DND-41 (cell line): ENCODE data around the gene MMP13.

Source experiments
- ATAC-seq: fragments of 200-7000 bp; cut with Tn5 transposase; 3 replicates; pipeline ENCODE4 v1.9.1; 2021; ENCODE audit warnings: low read depth; ENCODE audit not compliant: insufficient read depth
- DNase-seq: peaks from one replicate; pipeline ENCODE4 v3.0.0-alpha.2; 2020
- H2AFZ ChIP-seq: 2 replicates; pipeline ENCODE4 v1.6.0; 2012; ENCODE audit warnings: low read depth, low read length
- H3K27ac ChIP-seq: 2 replicates; pipeline ENCODE4 v1.5.1; 2012; ENCODE audit warnings: low read length, inconsistent platforms
- H3K27me3 ChIP-seq: fragments of 200-600 bp; sonication (generic); 2 replicates; pipeline ENCODE4 v1.6.0; 2012; ENCODE audit warnings: low read length, mild to moderate bottlenecking, inconsistent platforms; ENCODE audit not compliant: insufficient read depth, poor library complexity
- H3K36me3 ChIP-seq: 2 replicates; pipeline ENCODE4 v1.5.1; 2012; ENCODE audit warnings: low read length, inconsistent platforms; ENCODE audit not compliant: insufficient read depth
- H3K4me1 ChIP-seq: 2 replicates; pipeline ENCODE4 v1.5.1; 2012; ENCODE audit warnings: mild to moderate bottlenecking, low read length; ENCODE audit not compliant: insufficient read depth
- H3K4me2 ChIP-seq: 2 replicates; pipeline ENCODE4 v1.6.0; 2012; ENCODE audit warnings: mild to moderate bottlenecking, moderate library complexity, low read length, inconsistent platforms; ENCODE audit not compliant: insufficient read depth
- H3K4me3 ChIP-seq, 2 experiments: fragments of 200-600 bp in 1 of 2; shearing (Covaris generic) in 1 of 2; 2 replicates each; pipeline ENCODE4 v1.5.1; 2012 to 2016; ENCODE audit warnings: inconsistent platforms in 2 of 2, low read length in 2 of 2, mild to moderate bottlenecking in 2 of 2, low read depth in 1 of 2, moderate library complexity in 1 of 2
- H3K79me2 ChIP-seq: 2 replicates; pipeline ENCODE4 v1.6.0; 2012; ENCODE audit warnings: low read length, inconsistent platforms; ENCODE audit not compliant: insufficient read depth
- H3K9ac ChIP-seq: 2 replicates; pipeline ENCODE4 v1.6.0; 2012; ENCODE audit warnings: low read depth, mild to moderate bottlenecking, inconsistent platforms, low read length, moderate library complexity
- H3K9me3 ChIP-seq: 2 replicates; pipeline ENCODE4 v1.5.1; 2012; ENCODE audit warnings: low read length, moderate library complexity, mild to moderate bottlenecking, inconsistent platforms; ENCODE audit not compliant: insufficient read depth, severe bottlenecking
- H4K20me1 ChIP-seq: 2 replicates; pipeline ENCODE4 v1.6.0; 2012; ENCODE audit warnings: low read length; ENCODE audit not compliant: insufficient read depth
- CTCF ChIP-seq: IDR thresholded peaks from 2 replicates; pipeline ENCODE4 v1.5.1; 2012; ENCODE audit warnings: borderline replicate concordance, low read length, moderate library complexity, mild to moderate bottlenecking; ENCODE audit not compliant: poor library complexity, severe bottlenecking; ENCODE audit errors: extremely low read depth
- EZH2 ChIP-seq: IDR thresholded peaks from 3 replicates; pipeline ENCODE4 v1.6.1; 2012; ENCODE audit warnings: borderline replicate concordance, low read depth, mild to moderate bottlenecking, moderate library complexity, low read length, inconsistent platforms; ENCODE audit not compliant: severe bottlenecking

Gene MMP13

GRCh38 chr11:102924851-102925380, 30.6 kb downstream of the MMP13 start:
- peaks cover 5% of the 10 kb centered on the region for H3K27me3 ChIP-seq
- H3K27ac ChIP-seq, result no peak overlapping the region
- DNase-seq (no peak), ATAC-seq (no peak)
- H3K9me3 ChIP-seq, result no peaks in the 10 kb centered on the region
- H3K36me3 ChIP-seq, result no peaks in the 10 kb centered on the region
- TF ChIP-seq EZH2 (no peak), CTCF (no peak)
- H3K4me3 ChIP-seq, result no peak overlapping the region
- H3K79me2 ChIP-seq, result no peaks in the 10 kb centered on the region
- no peak overlapping the region for H2AFZ ChIP-seq
- H4K20me1 ChIP-seq, result no peaks in the 10 kb centered on the region
- H3K9ac ChIP-seq, result no peak overlapping the region
- no peaks in the 10 kb centered on the region for H3K4me1 ChIP-seq
- no peak overlapping the region for H3K4me2 ChIP-seq

- no peaks in the 10 kb centered on the region for H4K20me1 ChIP-seq
- H3K4me2 ChIP-seq, result no peak overlapping the region
- H3K4me1 ChIP-seq, result no peaks in the 10 kb centered on the region
- H3K4me3 ChIP-seq, result no peak overlapping the region
- H3K36me3 ChIP-seq, result no peaks in the 10 kb centered on the region
- TF ChIP-seq CTCF (no peak), EZH2 (no peak)
- no peak overlapping the region for H3K9ac ChIP-seq
- H2AFZ ChIP-seq, result no peak overlapping the region
- ATAC-seq, result no peak
- H3K79me2 ChIP-seq, result no peaks in the 10 kb centered on the region
- H3K27ac ChIP-seq, result no peak overlapping the region
- H3K9me3 ChIP-seq, result no peaks in the 10 kb centered on the region
- H3K27me3 ChIP-seq, result peaks cover 3% of the 10 kb centered on the region
- no peak for DNase-seq
Measured at GRCh38 chr11:102921587-102922220, 33.8 kb downstream of the MMP13 start.

- ATAC-seq (no peak), DNase-seq (no peak)
- Histone ChIP-seq H3K9me3 (no peaks in the 10 kb centered on the region), H3K4me2 (no peak overlapping the region), H4K20me1 (no peaks in the 10 kb centered on the region), H3K79me2 (no peaks in the 10 kb centered on the region), H3K4me3 (no peak overlapping the region), H3K27me3 (peaks cover 3% of the 10 kb centered on the region), H2AFZ (no peak overlapping the region), H3K27ac (no peak overlapping the region), H3K4me1 (no peaks in the 10 kb centered on the region), H3K9ac (no peak overlapping the region), H3K36me3 (no peaks in the 10 kb centered on the region)
- TF ChIP-seq CTCF (no peak), EZH2 (no peak)
Measured at GRCh38 chr11:102920118-102920684, 35.3 kb downstream of the MMP13 start.
